Measurements from ENCODE around the gene RAI1.

- TF ChIP-seq POLR2A (IDR thresholded peaks at IDR 0.05) (no peak), CTCF (IDR thresholded peaks at IDR 0.05) (no peak), EP300 (IDR thresholded peaks at IDR 0.05) (no peak)
Measured at GRCh38 chr17:17809531-17810083, 128.3 kb downstream of the RAI1 start.

Data from ovary (tissue), 3 donors.